ENCODE results near the gene LAGE3. TPM values are rescaled to one million over a fixed set of nuclear protein-coding genes. Genes with fewer than 3 reads are reported as not detected.

LAGE3 gene
- total and polyA plus RNA-seq, 2 of the 8 experiments (the other 6 are each of a cell fraction or from before 2014, with no cell fraction given), result 44.5 to 102 TPM

DNA sequence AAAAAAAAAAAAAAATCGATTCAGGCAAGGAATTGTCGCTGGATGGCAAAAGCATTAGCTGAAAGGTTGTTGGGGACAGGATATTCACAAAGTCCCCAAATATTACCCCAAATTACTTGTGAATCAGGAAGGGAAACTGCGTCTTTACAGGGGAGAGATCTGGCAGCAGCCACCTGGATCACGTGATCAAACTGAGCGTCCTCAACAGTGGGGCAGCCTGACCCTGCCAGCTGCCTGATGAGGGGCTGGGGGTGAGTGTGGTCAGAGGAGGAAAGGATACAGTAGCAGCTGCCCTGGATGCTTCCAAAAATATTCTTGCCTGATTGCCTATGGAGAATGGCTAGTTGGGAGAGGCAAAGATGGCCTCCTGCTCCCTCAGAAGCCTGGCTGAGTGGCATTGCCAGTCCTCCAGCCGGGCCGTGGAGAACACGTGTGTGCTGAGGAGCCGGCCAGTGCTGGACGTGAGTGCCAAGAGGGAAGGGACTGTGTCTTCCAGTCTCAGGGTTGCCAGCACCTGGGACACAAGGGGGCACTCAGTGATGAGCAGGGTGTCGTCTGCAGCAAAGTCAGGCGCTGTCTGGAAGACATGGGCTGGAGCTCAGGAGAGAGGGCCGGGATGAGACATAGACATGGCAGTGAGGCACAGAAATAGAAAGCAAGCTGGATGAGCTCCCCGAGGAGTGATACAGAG is 3.0 kb upstream of the LAGE3 start (continued):
- no peak for TF ChIP-seq BRCA1 (IDR thresholded peaks at IDR 0.05; ENCODE audit: low read depth, low read length)
- TF ChIP-seq BACH1 (IDR thresholded peaks at IDR 0.05; ENCODE audit: low read length), result no peak
- no peak for TF ChIP-seq TAF7 (optimal IDR thresholded peaks at IDR 0.05; ENCODE audit: borderline replicate concordance, low read depth, low read length)
- no peak for TF ChIP-seq SP4 (IDR thresholded peaks at IDR 0.05; ENCODE audit: low read length)
- TF ChIP-seq, protein P1, sequence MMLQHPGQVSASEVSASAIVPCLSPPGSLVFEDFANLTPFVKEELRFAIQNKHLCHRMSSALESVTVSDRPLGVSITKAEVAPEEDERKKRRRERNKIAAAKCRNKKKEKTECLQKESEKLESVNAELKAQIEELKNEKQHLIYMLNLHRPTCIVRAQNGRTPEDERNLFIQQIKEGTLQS (IDR thresholded peaks at IDR 0.05; ENCODE audit: insufficient read depth, low read depth, low read length), result no peak
